HEK293T (cell line): ENCODE measurements around the gene TGFBR3L.

Source experiments
- ARNT ChIP-seq: fragments of 450-650 bp; IDR thresholded peaks from 2 replicates; pipeline ENCODE4 v1.6.1; 2017; ENCODE audit warnings: mild to moderate bottlenecking
- BHLHE40 ChIP-seq: fragments of 450-650 bp; IDR thresholded peaks from 2 replicates; pipeline ENCODE4 v1.6.1; 2016; ENCODE audit warnings: mild to moderate bottlenecking, moderate library complexity, borderline replicate concordance
- ELF4 ChIP-seq: fragments of 450-650 bp; IDR thresholded peaks from 2 replicates; pipeline ENCODE4 v1.6.1; 2017; ENCODE audit warnings: antibody characterized with exemption
- FOXA1 ChIP-seq: fragments of 450-650 bp; IDR thresholded peaks from 2 replicates; pipeline ENCODE4 v1.6.1; 2016; ENCODE audit warnings: mild to moderate bottlenecking
- FOXK2 ChIP-seq: fragments of 450-650 bp; IDR thresholded peaks from 2 replicates; pipeline ENCODE4 v1.6.1; 2016; ENCODE audit warnings: mild to moderate bottlenecking
- FOXM1 ChIP-seq: fragments of 450-650 bp; IDR thresholded peaks from 2 replicates; pipeline ENCODE4 v1.6.1; 2017; ENCODE audit warnings: mild to moderate bottlenecking, borderline replicate concordance
- HDGF ChIP-seq: fragments of 450-650 bp; IDR thresholded peaks from 2 replicates; pipeline ENCODE4 v1.6.1; 2017; ENCODE audit warnings: antibody characterized with exemption, borderline replicate concordance
- LEF1 ChIP-seq: fragments of 450-650 bp; IDR thresholded peaks from 2 replicates; pipeline ENCODE4 v1.6.1; 2017; ENCODE audit warnings: mild to moderate bottlenecking, borderline replicate concordance
- NFRKB ChIP-seq: fragments of 450-650 bp; IDR thresholded peaks from 2 replicates; pipeline ENCODE4 v1.6.1; 2016; ENCODE audit warnings: mild to moderate bottlenecking, moderate library complexity
- SP1 ChIP-seq: fragments of 450-650 bp; IDR thresholded peaks from 2 replicates; pipeline ENCODE4 v1.6.1; 2017
- SUZ12 ChIP-seq: fragments of 450-650 bp; IDR thresholded peaks from 2 replicates; pipeline ENCODE4 v1.6.1; 2016; ENCODE audit warnings: mild to moderate bottlenecking
- TARDBP ChIP-seq: fragments of 450-650 bp; IDR thresholded peaks from 2 replicates; pipeline ENCODE4 v1.6.1; 2016
- ZNF384 ChIP-seq: fragments of 450-650 bp; IDR thresholded peaks from 2 replicates; pipeline ENCODE4 v1.6.1; 2016
- TF ChIP-seq, protein P1 (sequence below): fragments of 450-650 bp; IDR thresholded peaks from 2 replicates; pipeline ENCODE4 v1.6.1; 2016

DNA sequence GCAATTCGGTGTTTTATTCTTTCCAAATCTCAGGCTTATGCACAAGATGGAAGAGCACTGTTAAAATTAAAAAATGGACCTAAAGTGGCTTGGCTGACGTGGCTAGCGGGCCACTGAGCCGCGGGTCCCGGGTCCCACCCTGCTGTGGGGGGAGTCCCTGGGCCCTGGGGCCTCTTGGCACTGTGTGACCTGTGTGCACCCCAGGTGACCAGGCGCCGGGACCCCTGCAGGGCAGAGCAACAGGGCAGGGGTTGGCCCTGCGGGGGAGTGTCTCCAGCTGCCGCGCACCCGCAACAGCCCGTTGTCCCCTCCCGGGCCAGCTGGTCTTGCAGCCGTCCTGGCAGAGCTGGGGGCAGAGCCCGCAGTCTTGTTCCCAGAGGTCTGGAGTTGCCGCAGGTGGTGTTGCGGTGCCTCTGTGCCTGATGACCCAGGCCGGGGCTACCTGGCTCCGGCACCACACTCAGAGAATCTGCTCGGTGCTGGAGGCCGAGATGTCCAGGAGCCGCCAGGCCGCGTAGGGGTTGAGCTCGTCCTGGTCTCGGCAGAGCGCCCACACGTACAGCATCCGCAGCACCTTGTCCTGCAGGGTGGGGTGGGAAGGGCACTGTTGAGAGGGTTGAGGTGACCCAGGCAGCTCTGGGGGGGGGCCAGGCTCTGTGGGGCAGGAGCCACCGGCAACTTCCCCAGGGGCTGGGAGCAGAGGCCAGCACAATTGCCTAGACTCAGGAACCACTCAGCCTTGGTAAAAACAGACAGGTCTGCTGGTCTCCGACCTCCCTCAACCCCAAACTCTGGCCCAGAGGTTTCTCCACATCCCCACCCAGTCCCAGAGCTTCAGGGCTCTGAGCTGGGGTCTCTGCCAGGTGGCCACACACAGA is 12.3 kb downstream of the TGFBR3L start:
- TF ChIP-seq BHLHE40, result no peak
- TF ChIP-seq FOXM1, result no peak
- no peak for TF ChIP-seq SUZ12
- TF ChIP-seq FOXK2, result no peak
- no peak for TF ChIP-seq ELF4
- TF ChIP-seq, protein P1, sequence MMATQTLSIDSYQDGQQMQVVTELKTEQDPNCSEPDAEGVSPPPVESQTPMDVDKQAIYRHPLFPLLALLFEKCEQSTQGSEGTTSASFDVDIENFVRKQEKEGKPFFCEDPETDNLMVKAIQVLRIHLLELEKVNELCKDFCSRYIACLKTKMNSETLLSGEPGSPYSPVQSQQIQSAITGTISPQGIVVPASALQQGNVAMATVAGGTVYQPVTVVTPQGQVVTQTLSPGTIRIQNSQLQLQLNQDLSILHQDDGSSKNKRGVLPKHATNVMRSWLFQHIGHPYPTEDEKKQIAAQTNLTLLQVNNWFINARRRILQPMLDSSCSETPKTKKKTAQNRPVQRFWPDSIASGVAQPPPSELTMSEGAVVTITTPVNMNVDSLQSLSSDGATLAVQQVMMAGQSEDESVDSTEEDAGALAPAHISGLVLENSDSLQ, result no peak
- no peak for TF ChIP-seq ZNF384
- TF ChIP-seq HDGF, result no peak
- TF ChIP-seq ARNT, result no peak
- no peak for TF ChIP-seq NFRKB
- TF ChIP-seq FOXA1, result no peak
- TF ChIP-seq SP1, result no peak
- TF ChIP-seq TARDBP, result no peak
- no peak for TF ChIP-seq LEF1
